Measurements from ENCODE around the gene ACTC1.

DNA sequence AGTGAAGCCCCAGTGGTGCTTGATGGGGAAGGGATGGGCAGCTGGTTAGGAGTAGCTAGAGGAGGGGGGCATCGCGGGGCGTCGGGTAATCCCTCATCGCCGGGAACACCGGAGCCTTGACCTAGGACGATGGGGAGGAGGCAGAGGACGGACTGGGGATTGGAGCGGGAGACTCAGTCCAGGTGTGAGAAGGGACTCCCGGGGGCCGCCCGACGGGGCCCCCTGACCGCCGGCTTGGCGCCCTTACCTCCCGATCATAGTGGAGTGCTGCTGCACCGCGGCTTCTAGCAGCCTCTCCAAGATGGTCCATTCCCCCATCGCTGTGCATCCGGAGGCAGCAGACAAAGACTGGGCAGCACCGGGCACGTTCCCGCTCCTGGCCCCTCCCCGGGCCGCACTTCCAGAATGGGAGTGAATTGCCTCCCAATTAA, 41.2 kb downstream of the ACTC1 start:
- TF ChIP-seq EP300 (IDR thresholded peaks at IDR 0.05) (no peak), POLR2A (IDR thresholded peaks at IDR 0.05; ENCODE audit: low read length) (no peak), RCOR1 (IDR thresholded peaks at IDR 0.05; ENCODE audit: low read depth, low read length) (no peak), TP53 (CRISPR knock-in tag; IDR thresholded peaks at IDR 0.05) (no peak), BHLHE40 (IDR thresholded peaks at IDR 0.05; ENCODE audit: low read depth, low read length) (no peak), MYC (IDR thresholded peaks at IDR 0.05; ENCODE audit: borderline replicate concordance, low read length) (no peak), HDAC2 (IDR thresholded peaks at IDR 0.05) (no peak), CEBPB (IDR thresholded peaks at IDR 0.05) (no peak), POLR2AphosphoS2 (conservative IDR thresholded peaks at IDR 0.05; ENCODE audit: low read length) (no peak), KDM5A (IDR thresholded peaks at IDR 0.05) (no peak)
- TF ChIP-seq, protein P1, sequence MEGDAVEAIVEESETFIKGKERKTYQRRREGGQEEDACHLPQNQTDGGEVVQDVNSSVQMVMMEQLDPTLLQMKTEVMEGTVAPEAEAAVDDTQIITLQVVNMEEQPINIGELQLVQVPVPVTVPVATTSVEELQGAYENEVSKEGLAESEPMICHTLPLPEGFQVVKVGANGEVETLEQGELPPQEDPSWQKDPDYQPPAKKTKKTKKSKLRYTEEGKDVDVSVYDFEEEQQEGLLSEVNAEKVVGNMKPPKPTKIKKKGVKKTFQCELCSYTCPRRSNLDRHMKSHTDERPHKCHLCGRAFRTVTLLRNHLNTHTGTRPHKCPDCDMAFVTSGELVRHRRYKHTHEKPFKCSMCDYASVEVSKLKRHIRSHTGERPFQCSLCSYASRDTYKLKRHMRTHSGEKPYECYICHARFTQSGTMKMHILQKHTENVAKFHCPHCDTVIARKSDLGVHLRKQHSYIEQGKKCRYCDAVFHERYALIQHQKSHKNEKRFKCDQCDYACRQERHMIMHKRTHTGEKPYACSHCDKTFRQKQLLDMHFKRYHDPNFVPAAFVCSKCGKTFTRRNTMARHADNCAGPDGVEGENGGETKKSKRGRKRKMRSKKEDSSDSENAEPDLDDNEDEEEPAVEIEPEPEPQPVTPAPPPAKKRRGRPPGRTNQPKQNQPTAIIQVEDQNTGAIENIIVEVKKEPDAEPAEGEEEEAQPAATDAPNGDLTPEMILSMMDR (IDR thresholded peaks at IDR 0.05) = no peak
- TF ChIP-seq, protein P2, sequence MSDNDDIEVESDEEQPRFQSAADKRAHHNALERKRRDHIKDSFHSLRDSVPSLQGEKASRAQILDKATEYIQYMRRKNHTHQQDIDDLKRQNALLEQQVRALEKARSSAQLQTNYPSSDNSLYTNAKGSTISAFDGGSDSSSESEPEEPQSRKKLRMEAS (IDR thresholded peaks at IDR 0.05) = no peak
- TF ChIP-seq, protein P3, sequence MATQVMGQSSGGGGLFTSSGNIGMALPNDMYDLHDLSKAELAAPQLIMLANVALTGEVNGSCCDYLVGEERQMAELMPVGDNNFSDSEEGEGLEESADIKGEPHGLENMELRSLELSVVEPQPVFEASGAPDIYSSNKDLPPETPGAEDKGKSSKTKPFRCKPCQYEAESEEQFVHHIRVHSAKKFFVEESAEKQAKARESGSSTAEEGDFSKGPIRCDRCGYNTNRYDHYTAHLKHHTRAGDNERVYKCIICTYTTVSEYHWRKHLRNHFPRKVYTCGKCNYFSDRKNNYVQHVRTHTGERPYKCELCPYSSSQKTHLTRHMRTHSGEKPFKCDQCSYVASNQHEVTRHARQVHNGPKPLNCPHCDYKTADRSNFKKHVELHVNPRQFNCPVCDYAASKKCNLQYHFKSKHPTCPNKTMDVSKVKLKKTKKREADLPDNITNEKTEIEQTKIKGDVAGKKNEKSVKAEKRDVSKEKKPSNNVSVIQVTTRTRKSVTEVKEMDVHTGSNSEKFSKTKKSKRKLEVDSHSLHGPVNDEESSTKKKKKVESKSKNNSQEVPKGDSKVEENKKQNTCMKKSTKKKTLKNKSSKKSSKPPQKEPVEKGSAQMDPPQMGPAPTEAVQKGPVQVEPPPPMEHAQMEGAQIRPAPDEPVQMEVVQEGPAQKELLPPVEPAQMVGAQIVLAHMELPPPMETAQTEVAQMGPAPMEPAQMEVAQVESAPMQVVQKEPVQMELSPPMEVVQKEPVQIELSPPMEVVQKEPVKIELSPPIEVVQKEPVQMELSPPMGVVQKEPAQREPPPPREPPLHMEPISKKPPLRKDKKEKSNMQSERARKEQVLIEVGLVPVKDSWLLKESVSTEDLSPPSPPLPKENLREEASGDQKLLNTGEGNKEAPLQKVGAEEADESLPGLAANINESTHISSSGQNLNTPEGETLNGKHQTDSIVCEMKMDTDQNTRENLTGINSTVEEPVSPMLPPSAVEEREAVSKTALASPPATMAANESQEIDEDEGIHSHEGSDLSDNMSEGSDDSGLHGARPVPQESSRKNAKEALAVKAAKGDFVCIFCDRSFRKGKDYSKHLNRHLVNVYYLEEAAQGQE (IDR thresholded peaks at IDR 0.05) = no peak
- TF ChIP-seq, protein P4, sequence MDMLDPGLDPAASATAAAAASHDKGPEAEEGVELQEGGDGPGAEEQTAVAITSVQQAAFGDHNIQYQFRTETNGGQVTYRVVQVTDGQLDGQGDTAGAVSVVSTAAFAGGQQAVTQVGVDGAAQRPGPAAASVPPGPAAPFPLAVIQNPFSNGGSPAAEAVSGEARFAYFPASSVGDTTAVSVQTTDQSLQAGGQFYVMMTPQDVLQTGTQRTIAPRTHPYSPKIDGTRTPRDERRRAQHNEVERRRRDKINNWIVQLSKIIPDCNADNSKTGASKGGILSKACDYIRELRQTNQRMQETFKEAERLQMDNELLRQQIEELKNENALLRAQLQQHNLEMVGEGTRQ (IDR thresholded peaks at IDR 0.05) = no peak

Data from A549 (cell line).